Motor neuron (in vitro differentiated cells): ENCODE data around the gene NIF3L1. TPM values are rescaled to one million over a fixed set of nuclear protein-coding genes. Genes with fewer than 3 reads are reported as not detected.
"Not testable (repeated sequence)": the region's sequence is repeated elsewhere in the genome, so short reads cannot be mapped to it uniquely, and the experiment has no call there.

ENCODE experiments used
- ATAC-seq, 8 experiments: fragments of 200-7000 bp; cut with Tn5 transposase; replicated peaks in 6 of 8; 2 replicates each; pipeline ENCODE4 v1.8.0; 2021; ENCODE audit warnings: mild to moderate bottlenecking in 8 of 8, moderate library complexity in 8 of 8
- H3K27ac ChIP-seq, 2 donors: fragments of 250-450 bp; sonication (Bioruptor Pico); 2 replicates each; pipeline ENCODE4 v1.9.0; 2021; ENCODE audit warnings: antibody characterized with exemption in 2 of 2, mild to moderate bottlenecking in 2 of 2, moderate library complexity in 1 of 2
- H3K4me1 ChIP-seq, 2 donors: fragments of 250-450 bp; sonication (Bioruptor Pico); replicated peaks in 1 of 2; 2 replicates each; pipeline ENCODE4 v1.6.1; 2021; ENCODE audit warnings: antibody characterized with exemption in 2 of 2, mild to moderate bottlenecking in 2 of 2, moderate library complexity in 1 of 2
- H3K4me3 ChIP-seq, 5 donors: fragments of 250-450 bp; sonication (Bioruptor Pico); 2 replicates each; pipeline ENCODE4 v1.9.0; 2021; ENCODE audit warnings: antibody characterized with exemption in 5 of 5, mild to moderate bottlenecking in 5 of 5, moderate library complexity in 4 of 5
- WGBS, 10 experiments: fragments of 450-650 bp; shearing (Covaris generic); methylation state at CpG; one replicate each; pipeline ENCODE4 v1.0.0; 2022; 5-methylcytosine and 5-hydroxymethylcytosine counted together
- in situ Hi-C, 9 experiments: fragments of 400-800 bp; cut with MboI; loops; one replicate each; pipeline ENCODE4 v1.15.0; 2021; ENCODE audit warnings: low sequenced_read_pairs in 9 of 9, low pct_unique_long_range_greater_than_20kb in 2 of 9; ENCODE audit not compliant: unreplicated experiment in 9 of 9
- total RNA-seq, 8 experiments: library from RNA; unstranded; fragments of 300-600 nt; gene quantifications; 2 replicates each; pipeline versions ENCODE4 v1.2.3 to v1.2.4, GENCODE V29; 2022

The NIF3L1 gene
- total RNA-seq, 8 experiments from 2014 or later = 17.9 to 32.0 (median 24.9) TPM

DNA sequence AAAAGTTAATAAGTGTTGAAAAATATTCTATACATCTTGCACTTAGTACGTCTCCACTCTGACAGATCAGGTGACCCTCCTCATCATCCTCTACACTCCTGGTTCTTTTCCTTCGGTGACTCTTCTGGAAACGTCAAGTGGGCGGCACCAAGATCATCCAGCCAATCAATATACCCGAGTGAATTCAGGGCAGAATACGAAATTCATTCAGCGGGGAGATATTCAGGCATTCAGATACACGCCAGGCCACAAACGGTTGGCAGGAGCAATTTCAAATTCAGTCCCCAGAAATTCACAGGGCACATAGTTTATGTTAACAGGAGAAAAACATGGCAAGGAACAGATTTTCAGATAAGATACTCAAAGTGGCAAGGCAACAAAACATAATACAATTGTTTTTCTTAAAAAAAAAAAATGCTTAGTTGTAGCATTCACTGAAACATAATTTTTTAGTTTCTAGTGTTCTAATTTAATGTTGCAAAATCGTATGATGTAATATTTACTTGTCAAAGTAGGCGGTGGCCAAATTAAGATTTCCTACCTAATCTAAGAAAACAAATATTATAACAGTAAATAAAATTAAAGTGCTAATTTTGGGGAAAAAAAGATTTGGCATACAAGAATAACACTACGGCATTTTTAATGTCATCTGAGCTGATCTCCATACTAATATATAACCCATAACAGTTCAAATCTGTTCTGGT lies 28.9 kb upstream of the NIF3L1 start:
- H3K4me3 ChIP-seq = peak overlapping the region in 2 of 5 donors; percentile 86 to 99
- in situ Hi-C loops = no loop called here
- WGBS, 10 experiments = 7 to 96% (median 85%) methylated on average over 3 to 12 of the region's 12 CpGs

GRCh38 chr2:200861617-200862155 lies 27.5 kb upstream of the NIF3L1 start:
- 0 to 80% (median 17%) methylated on average over 1 to 4 of the region's 4 CpGs for WGBS, 10 experiments
- in situ Hi-C loops = no loop called here
- peak overlapping the region; percentile 79 to 99 (median 88) for H3K4me3 ChIP-seq
- H3K27ac ChIP-seq = peak overlapping the region in 1 of 2 donors; percentile 98
- peaks cover 12 to 15% of the 10 kb centered on the region in 2 donors for H3K4me1 ChIP-seq
- no peak for ATAC-seq

More for the DNA sequence above, 28.9 kb upstream of the NIF3L1 start:
- ATAC-seq = peak in 1 of 8 experiments; percentile 5
- H3K27ac ChIP-seq = no peak overlapping the region
- H3K4me1 ChIP-seq = peaks cover 12 to 15% of the 10 kb centered on the region in 2 donors

GRCh38 chr2:200862532-200863000 lies 26.6 kb upstream of the NIF3L1 start:
- in situ Hi-C loops = no loop called here
- Histone ChIP-seq H3K4me1 (peaks cover 12 to 15% of the 10 kb centered on the region in 2 donors), H3K4me3 (peak overlapping the region; percentile 79 to 99 (median 88)), H3K27ac (peak overlapping the region; percentile 98 to 99)
- 0 to 4% (median 0%) methylated on average over 5 to 12 of the region's 13 CpGs; no CpG with 5 or more reads in 1 of the 10 experiments for WGBS, 10 experiments
- peak in 6 of 8 experiments; percentile 4 to 52 (median 33) for ATAC-seq

DNA sequence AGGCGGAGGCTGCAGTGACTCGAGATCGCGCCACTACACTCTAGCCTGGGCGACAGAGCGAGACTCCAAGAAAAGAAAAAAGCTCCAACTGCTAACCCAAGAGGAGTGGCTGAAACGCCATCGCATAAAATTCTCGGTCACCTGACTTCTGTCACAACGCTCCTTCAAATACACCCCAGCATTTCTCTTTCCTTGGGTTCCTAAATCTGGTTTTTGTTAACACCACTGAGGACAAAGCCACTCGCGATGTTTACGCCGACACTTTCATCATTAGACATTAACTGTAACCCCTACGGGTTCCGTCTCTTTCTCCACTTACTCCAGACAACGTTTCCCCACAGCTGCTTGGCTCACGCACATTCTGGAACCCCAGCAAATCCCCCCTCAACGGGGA lies 25.4 kb upstream of the NIF3L1 start:
- Histone ChIP-seq H3K4me1 (peaks cover 12 to 15% of the 10 kb centered on the region in 2 donors), H3K4me3 (peak overlapping the region; percentile 79 to 99 (median 88)), H3K27ac (peak overlapping the region; percentile 98 to 99)
- in situ Hi-C loops = no loop called here
- ATAC-seq = peak in 6 of 8 experiments; percentile 3 to 11 (median 9)
- WGBS, 10 experiments = 0 to 5% (median 0%) methylated on average over 1 to 18 of the region's 19 CpGs; no CpG with 5 or more reads in 1 of the 10 experiments

GRCh38 chr2:200864176-200865034 lies 24.8 kb upstream of the NIF3L1 start, which contains the start of gene CLK1:
CLK1 (minus strand) TSS chr2:200864658; CDS start chr2:200861862, 2,796 bp downstream.
- 0 to 24% (median 6%) methylated on average over 4 to 29 of the region's 89 CpGs; no CpG with 5 or more reads in 4 of the 10 experiments for WGBS, 10 experiments
- Histone ChIP-seq H3K4me3 (peak within 1 kb of the TSS; percentile 79 to 99 (median 88)), H3K27ac (peak within 1 kb of the TSS; percentile 98 to 99), H3K4me1 (peaks cover 12 to 15% of the 10 kb centered on the region in 2 donors)
- peak; percentile 78 to 91 (median 86) for ATAC-seq
- in situ Hi-C loops = no loop called here

- Histone ChIP-seq H3K27ac (no peak overlapping the region), H3K4me3 (no peak overlapping the region), H3K4me1 (no peaks in the 10 kb centered on the region)
- in situ Hi-C loops = no loop called here
- 78 to 100% (median 94%) methylated on average over 1 to 2 of the region's 2 CpGs; no CpG with 5 or more reads in 4 of the 10 experiments for WGBS, 10 experiments
- no peak for ATAC-seq
Observed at GRCh38 chr2:200869014-200869413, 20.2 kb upstream of the NIF3L1 start.

DNA sequence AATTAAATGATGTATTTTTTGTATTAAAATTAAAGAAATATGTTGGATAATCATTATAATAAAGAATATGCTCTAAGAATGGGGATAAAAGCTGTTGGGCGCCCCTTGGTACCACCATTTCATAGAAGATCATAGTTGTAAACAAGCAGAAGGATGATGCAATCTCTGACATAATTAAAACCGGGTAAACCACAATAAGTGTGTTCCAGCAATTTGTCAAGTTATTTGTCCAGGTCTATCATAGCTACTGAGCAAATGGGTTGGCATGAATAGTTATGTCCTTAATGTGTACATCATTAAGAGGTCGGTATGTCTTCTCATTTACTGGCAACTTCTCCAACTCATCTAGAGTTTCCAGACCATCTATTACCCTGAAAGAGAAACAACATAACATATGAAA lies 18.0 kb upstream of the NIF3L1 start:
- H3K4me3 ChIP-seq = no peak overlapping the region
- no peak overlapping the region for H3K27ac ChIP-seq
- in situ Hi-C loops = no loop called here
- ATAC-seq = no peak
- no peaks in the 10 kb centered on the region for H3K4me1 ChIP-seq
- 0 to 100% (median 83%) methylated on average over 1 to 3 of the region's 3 CpGs; no CpG with 5 or more reads in 1 of the 10 experiments for WGBS, 10 experiments

GRCh38 chr2:200873560-200873959 lies 15.6 kb upstream of the NIF3L1 start:
- no peak overlapping the region for H3K27ac ChIP-seq
- no peak overlapping the region for H3K4me3 ChIP-seq
- 100% methylated on average over 2 to 3 of the region's 6 CpGs; no CpG with 5 or more reads in 5 of the 10 experiments for WGBS, 10 experiments
- no peak for ATAC-seq
- no peaks in the 10 kb centered on the region for H3K4me1 ChIP-seq
- in situ Hi-C loops = no loop called here

GRCh38 chr2:200877443-200877842 lies 11.7 kb upstream of the NIF3L1 start:
- in situ Hi-C loops = no loop called here
- H3K4me3 ChIP-seq = no peak overlapping the region
- H3K27ac ChIP-seq = no peak overlapping the region
- no peak for ATAC-seq
- H3K4me1 ChIP-seq = no peaks in the 10 kb centered on the region

DNA sequence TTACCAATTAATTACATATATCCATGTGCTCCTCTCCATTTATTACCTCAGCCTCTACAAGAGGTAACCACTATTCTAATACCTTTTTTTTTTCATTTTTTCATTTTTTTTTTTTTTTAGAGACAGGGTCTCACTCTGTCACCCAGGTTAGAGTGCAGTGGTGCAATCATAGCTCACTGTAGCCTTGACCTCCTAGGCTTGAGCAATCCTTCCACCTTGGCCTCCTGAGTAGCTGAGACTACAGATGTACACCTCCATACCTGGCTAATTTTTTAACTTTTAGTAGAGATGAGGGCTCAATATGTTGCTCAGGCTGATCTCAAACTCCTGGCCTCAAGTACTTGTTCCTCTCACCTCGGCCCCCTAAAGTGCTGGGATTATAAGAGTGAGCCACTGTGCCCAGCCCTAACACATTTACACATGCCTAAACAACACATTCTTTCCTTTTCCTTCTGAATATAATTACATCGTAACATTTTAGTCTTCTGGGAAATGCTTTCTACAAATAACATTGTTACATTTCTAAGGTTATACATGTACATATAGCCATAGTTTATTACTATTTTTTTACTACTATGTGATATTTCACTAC lies 10.8 kb upstream of the NIF3L1 start:
- peak in 3 of 8 experiments; percentile 20 to 53 (median 28) for ATAC-seq
- in situ Hi-C loops = no loop called here
- Histone ChIP-seq H3K27ac (no peak overlapping the region), H3K4me1 (no peaks in the 10 kb centered on the region), H3K4me3 (no peak overlapping the region)
- 58 to 100% (median 86%) methylated on average over 1 to 2 of the region's 2 CpGs; no CpG with 5 or more reads in 3 of the 10 experiments for WGBS, 10 experiments

DNA sequence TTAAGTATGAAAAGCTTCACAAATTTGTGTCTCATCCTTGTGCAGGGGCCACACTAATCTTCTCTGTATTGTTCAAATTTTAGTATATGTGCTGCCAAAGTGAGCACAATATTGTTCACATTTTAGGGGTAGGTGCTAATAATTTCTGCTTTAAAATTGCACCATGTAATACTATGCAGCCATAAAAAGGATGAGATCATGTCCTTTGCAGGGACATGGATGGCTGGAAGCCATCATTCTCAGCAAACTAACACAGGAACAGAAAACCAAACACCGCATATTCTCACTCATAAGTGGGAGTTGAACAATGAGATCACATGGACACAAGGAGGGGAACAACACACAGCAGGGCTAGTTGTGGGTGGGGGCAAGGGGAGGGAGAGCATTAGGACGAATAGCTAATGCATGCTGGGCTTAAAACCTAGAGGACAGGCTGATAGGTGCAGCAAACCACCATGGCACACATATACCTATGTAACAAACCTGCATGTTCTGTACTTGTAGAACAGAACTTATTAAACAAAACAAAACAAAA lies 7.4 kb upstream of the NIF3L1 start:
- H3K27ac ChIP-seq, H3K4me1 ChIP-seq, H3K4me3 ChIP-seq, in situ Hi-C loops: not testable (repeated sequence)
- ATAC-seq = peak in 1 of 8 experiments; percentile 27
- WGBS, 10 experiments = 80% methylated on average over 1 of the region's 2 CpGs; no CpG with 5 or more reads in 8 of the 10 experiments

DNA sequence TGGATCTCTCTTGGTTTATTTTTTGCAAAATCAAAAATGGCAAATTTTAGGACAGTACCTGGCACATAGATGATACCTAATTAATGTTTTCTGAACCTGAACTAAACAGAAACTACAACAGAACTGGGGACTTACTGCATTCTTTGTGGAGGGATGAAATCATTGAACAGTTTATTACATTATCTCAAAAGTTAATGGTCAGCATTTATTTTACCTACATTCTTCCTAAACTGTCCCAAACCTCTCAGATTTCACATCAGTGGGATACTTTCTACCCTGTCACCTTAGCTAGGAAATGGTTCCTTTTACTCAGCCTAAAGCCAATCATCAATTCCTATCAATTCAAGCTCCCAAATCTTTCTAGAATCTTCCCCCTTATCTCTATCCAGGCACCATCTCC lies 10.3 kb downstream of the NIF3L1 start:
- ATAC-seq = no peak
- in situ Hi-C loops = no loop called here
- Histone ChIP-seq H3K4me1 (peaks cover 0 to 3% of the 10 kb centered on the region in 2 donors), H3K27ac (no peak overlapping the region), H3K4me3 (no peak overlapping the region)
